Esophagus squamous epithelium (tissue), 5 donors: ENCODE results near the gene GALNT17. TPM values are rescaled to one million over a fixed set of nuclear protein-coding genes. Genes with fewer than 3 reads are reported as not detected.

ENCODE experiments used
- DNase-seq: peaks from one replicate; lab custom pipeline; 2025; lab: John Stamatoyannopoulos, UW
- H3K27ac ChIP-seq, 4 donors: fragments of 200-600 bp; sonication (generic); one replicate each; pipeline ENCODE4 v1.5.1; 2016 to 2019; ENCODE audit warnings: mild to moderate bottlenecking in 1 of 4
- H3K27me3 ChIP-seq, 4 donors: fragments of 200-600 bp; sonication (generic); 1 replicate in 3 of 4; 2 replicates in 1 of 4; pipeline versions ENCODE4 v1.5.1 to v1.6.0; 2017 to 2021; ENCODE audit warnings: antibody characterized with exemption in 1 of 4
- H3K36me3 ChIP-seq, 3 donors: fragments of 200-600 bp; sonication (generic); one replicate each; pipeline ENCODE4 v1.5.1; 2016 to 2019
- H3K4me1 ChIP-seq, 3 donors: fragments of 200-600 bp; sonication (generic); one replicate each; pipeline ENCODE4 v1.5.1; 2017 to 2019
- H3K4me3 ChIP-seq, 4 donors: fragments of 200-600 bp; sonication (generic); 1 replicate in 3 of 4; 2 replicates in 1 of 4; pipeline ENCODE4 v1.5.1; 2016 to 2019; ENCODE audit warnings: mild to moderate bottlenecking in 2 of 4, moderate library complexity in 1 of 4
- H3K9me3 ChIP-seq, 3 donors: fragments of 200-600 bp; sonication (generic); one replicate each; pipeline ENCODE4 v1.5.1; 2016 to 2019
- POLR2A ChIP-seq, 4 donors: fragments of 450-650 bp; IDR thresholded peaks; one replicate each; pipeline ENCODE4 v1.6.1; 2017; ENCODE audit warnings: antibody characterized with exemption in 4 of 4, mild to moderate bottlenecking in 4 of 4, moderate library complexity in 3 of 4
- WGBS, 2 donors: methylation state at CpG; one replicate each; pipeline ENCODE4 v1.1.5; 2018; 5-methylcytosine and 5-hydroxymethylcytosine counted together
- intact Hi-C: fragments of 100-400 bp; cut with DNase I; formaldehyde crosslinking; loops from one replicate; pipeline ENCODE4 v1.15.0; 2022
- total RNA-seq, 4 donors: library from RNA; depleted of rRNA; stranded (reverse); fragments of >200 nt; gene quantifications; one replicate each; pipeline ENCODE4 v1.1.0, GENCODE V29; 2016
- TF ChIP-seq, protein P1 (sequence below), 6 experiments: fragments of 450-650 bp in 4 of 6; fragments of 200-600 bp in 2 of 6; sonication (generic) in 2 of 6; IDR thresholded peaks; one replicate each; pipeline ENCODE4 v1.5.1; 2016 to 2019; ENCODE audit warnings: antibody characterized with exemption in 6 of 6, mild to moderate bottlenecking in 4 of 6, moderate library complexity in 4 of 6
- donor health status: DM: yes; HTN: yes; CAD: no.

Gene GALNT17
- total RNA-seq, 4 donors from 2014 or later, result 1.6 to 22.1 (median 2.5) TPM

DNA sequence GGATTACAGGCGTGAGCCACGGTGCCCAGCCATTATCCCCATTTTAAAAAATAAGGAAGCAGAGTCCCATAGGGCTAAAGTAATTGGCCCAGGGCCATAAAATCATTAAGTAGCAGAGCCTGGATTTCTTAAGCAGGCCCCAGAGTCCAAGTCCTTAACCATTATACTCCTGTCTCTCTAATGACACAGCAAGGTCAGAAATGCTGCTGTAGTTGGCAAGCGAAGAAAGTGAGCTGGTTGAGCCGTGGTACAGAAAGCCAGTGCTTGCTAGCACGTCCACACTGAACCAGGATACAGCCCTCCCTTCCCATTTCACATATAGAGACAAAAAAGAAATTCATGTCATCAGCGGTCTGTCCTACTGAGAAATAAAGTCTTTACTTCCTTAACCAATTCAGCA lies 562.7 kb downstream of the GALNT17 start:
- WGBS, 2 donors, result 72 to 77% methylated on average over 6 of the region's 6 CpGs
- no peak for TF ChIP-seq POLR2A (IDR thresholded peaks at IDR 0.05)
- TF ChIP-seq, protein P1, sequence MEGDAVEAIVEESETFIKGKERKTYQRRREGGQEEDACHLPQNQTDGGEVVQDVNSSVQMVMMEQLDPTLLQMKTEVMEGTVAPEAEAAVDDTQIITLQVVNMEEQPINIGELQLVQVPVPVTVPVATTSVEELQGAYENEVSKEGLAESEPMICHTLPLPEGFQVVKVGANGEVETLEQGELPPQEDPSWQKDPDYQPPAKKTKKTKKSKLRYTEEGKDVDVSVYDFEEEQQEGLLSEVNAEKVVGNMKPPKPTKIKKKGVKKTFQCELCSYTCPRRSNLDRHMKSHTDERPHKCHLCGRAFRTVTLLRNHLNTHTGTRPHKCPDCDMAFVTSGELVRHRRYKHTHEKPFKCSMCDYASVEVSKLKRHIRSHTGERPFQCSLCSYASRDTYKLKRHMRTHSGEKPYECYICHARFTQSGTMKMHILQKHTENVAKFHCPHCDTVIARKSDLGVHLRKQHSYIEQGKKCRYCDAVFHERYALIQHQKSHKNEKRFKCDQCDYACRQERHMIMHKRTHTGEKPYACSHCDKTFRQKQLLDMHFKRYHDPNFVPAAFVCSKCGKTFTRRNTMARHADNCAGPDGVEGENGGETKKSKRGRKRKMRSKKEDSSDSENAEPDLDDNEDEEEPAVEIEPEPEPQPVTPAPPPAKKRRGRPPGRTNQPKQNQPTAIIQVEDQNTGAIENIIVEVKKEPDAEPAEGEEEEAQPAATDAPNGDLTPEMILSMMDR (IDR thresholded peaks at IDR 0.05), result no peak
- Histone ChIP-seq H3K27ac (no peak overlapping the region), H3K36me3 (no peaks in the 10 kb centered on the region), H3K9me3 (no peaks in the 10 kb centered on the region), H3K4me1 (no peaks in the 10 kb centered on the region), H3K4me3 (no peak overlapping the region), H3K27me3 (no peaks in the 10 kb centered on the region)
- intact Hi-C loops, result no loop called here
- DNase-seq, result no peak

DNA sequence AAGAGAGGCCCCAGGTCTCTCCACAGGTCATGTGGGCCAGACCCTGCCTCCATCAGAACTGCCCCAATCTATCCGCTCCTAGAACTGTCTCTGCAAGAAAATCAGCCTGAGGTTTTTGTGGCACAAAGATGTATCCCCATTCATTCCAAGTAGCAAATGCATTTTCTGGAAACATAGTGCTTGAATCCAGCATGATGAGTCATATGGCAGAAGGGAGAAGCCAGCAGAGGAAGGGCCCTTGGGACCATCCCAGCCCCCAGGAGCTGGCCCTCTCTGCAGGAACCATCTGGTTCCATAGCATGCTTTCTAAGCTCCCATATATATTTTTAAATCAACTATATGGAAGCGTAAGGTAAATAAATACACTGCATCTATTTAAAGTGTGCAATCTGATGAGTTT lies 563.2 kb downstream of the GALNT17 start:
- Histone ChIP-seq H3K36me3 (no peaks in the 10 kb centered on the region), H3K27ac (no peak overlapping the region), H3K27me3 (no peaks in the 10 kb centered on the region), H3K4me1 (no peaks in the 10 kb centered on the region), H3K4me3 (no peak overlapping the region), H3K9me3 (no peaks in the 10 kb centered on the region)
- DNase-seq, result no peak
- intact Hi-C loops, result no loop called here
- 69 to 75% methylated on average over 2 of the region's 2 CpGs for WGBS, 2 donors
- TF ChIP-seq, protein P1 (IDR thresholded peaks at IDR 0.05), result no peak

DNA sequence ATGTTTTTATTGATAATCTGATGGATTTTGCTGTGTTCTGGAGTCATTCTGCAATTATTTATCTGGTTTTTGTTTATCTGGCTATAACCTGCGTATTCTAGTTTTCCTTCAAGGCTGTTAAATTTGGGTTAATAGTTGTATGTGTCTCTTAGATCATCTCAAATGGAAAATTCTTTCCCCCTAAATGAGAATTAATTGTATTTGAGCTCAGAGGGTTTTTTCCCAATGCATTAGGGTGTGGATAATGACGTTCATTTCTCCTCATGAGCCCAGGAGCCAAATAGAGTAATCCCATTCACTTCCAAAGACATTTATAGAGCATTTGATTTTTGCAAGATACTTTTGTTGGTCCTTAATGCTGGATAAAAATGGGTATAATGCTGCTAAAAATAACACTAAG lies 564.6 kb downstream of the GALNT17 start:
- no peak for DNase-seq
- 51 to 58% methylated on average over 2 of the region's 2 CpGs for WGBS, 2 donors
- Histone ChIP-seq H3K36me3 (no peaks in the 10 kb centered on the region), H3K27ac (no peak overlapping the region), H3K9me3 (no peaks in the 10 kb centered on the region), H3K27me3 (no peaks in the 10 kb centered on the region), H3K4me3 (no peak overlapping the region), H3K4me1 (no peaks in the 10 kb centered on the region)
- TF ChIP-seq POLR2A (IDR thresholded peaks at IDR 0.05), result no peak
- TF ChIP-seq, protein P1 (IDR thresholded peaks at IDR 0.05), result no peak
- intact Hi-C loops, result no loop called here

DNA sequence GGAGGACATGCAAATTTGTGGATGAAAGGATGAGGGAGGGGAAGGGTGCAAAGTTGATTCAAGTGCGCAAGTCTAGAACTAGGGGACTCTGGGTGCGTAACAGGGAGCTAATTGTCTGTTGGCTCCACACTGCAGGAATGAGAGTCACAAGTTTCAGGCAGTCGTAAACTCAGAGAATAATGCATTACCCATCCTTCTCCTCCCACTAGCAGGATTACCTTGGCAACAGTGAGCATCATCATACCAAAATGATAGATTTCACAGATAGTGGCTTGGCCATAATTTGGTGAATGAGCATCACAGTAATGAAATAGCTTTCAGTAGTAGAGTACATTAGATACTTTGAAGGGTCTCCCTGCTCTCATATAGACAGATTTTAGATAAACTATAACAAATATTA lies 565.5 kb downstream of the GALNT17 start:
- TF ChIP-seq, protein P1 (IDR thresholded peaks at IDR 0.05), result no peak
- no peak for TF ChIP-seq POLR2A (IDR thresholded peaks at IDR 0.05)
- Histone ChIP-seq H3K27me3 (no peaks in the 10 kb centered on the region), H3K27ac (no peak overlapping the region), H3K4me3 (no peak overlapping the region), H3K36me3 (no peaks in the 10 kb centered on the region), H3K9me3 (no peaks in the 10 kb centered on the region), H3K4me1 (no peaks in the 10 kb centered on the region)
- intact Hi-C loops, result no loop called here
- 87 to 91% methylated on average over 3 of the region's 3 CpGs for WGBS, 2 donors
- DNase-seq, result no peak

DNA sequence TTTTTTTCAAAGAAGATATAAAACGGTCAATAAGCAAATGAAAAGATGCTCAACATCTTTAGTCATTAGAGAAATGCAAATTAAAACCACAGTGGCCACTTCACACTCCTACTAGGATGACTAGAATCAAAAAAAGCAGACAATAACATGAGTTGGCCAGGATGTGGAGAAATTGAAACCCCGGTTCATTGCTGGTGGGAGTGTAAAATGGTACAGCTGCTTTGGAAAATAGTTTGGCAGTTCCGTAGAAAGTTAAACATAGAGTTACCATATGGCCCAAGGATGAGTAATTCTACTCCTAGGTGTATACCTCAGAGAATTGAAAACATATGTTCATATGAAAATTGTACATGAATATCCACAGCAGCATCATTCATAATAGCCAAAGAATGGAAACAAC lies 573.3 kb downstream of the GALNT17 start:
- 53 to 57% methylated on average over 3 of the region's 3 CpGs for WGBS, 2 donors
- intact Hi-C loops, result no loop called here
- DNase-seq, result no peak
- H3K9me3 ChIP-seq, result peaks cover 0 to 5% (median 0%) of the 10 kb centered on the region in 3 donors
- H3K4me1 ChIP-seq, result no peaks in the 10 kb centered on the region
- TF ChIP-seq, protein P1 (IDR thresholded peaks at IDR 0.05), result no peak
- no peak for TF ChIP-seq POLR2A (IDR thresholded peaks at IDR 0.05)
- H3K27me3 ChIP-seq, result no peaks in the 10 kb centered on the region
- no peak overlapping the region for H3K27ac ChIP-seq
- no peak overlapping the region for H3K4me3 ChIP-seq
- H3K36me3 ChIP-seq, result no peaks in the 10 kb centered on the region
